ENCODE measurements around the gene FCGR3B.
"Not testable (repeated sequence)": the region's sequence is repeated elsewhere in the genome, so short reads cannot be mapped to it uniquely, and the experiment has no call there.

The FCGR3B gene

GRCh38 chr1:161638251-161638993 is 7.4 kb upstream of the FCGR3B start:
- DNase-seq = not testable (repeated sequence)

GRCh38 chr1:161636976-161637375 is 6.0 kb upstream of the FCGR3B start:
- DNase-seq = not testable (repeated sequence)

GRCh38 chr1:161636189-161636782 is 5.3 kb upstream of the FCGR3B start:
- DNase-seq = not testable (repeated sequence)

GRCh38 chr1:161634993-161635392 is 4.0 kb upstream of the FCGR3B start:
- not testable (repeated sequence) for DNase-seq

GRCh38 chr1:161630128-161630742 is 741 bp downstream of the FCGR3B start:
- not testable (repeated sequence) for DNase-seq

- DNase-seq = peak; percentile 6
Observed at GRCh38 chr1:161626445-161627146, 4.4 kb downstream of the FCGR3B start.

GRCh38 chr1:161624605-161625004 is 6.4 kb downstream of the FCGR3B start:
- DNase-seq = not testable (repeated sequence)

GRCh38 chr1:161623401-161624051 is 7.5 kb downstream of the FCGR3B start:
- not testable (repeated sequence) for DNase-seq

GRCh38 chr1:161622054-161622453 is 8.9 kb downstream of the FCGR3B start:
- DNase-seq = peak; percentile 6

- peak; percentile 80 for DNase-seq
Observed at GRCh38 chr1:161621181-161622000, 9.6 kb downstream of the FCGR3B start.

GRCh38 chr1:161620399-161620798 is 10.6 kb downstream of the FCGR3B start:
- DNase-seq = not testable (repeated sequence)

GRCh38 chr1:161618517-161618916 is 12.5 kb downstream of the FCGR3B start:
- not testable (repeated sequence) for DNase-seq

GRCh38 chr1:161616417-161616816 is 14.6 kb downstream of the FCGR3B start:
- DNase-seq = not testable (repeated sequence)

GRCh38 chr1:161613142-161613514 is 17.8 kb downstream of the FCGR3B start:
- not testable (repeated sequence) for DNase-seq

- peak; percentile 93 for DNase-seq
Observed at GRCh38 chr1:161612322-161613141, 18.4 kb downstream of the FCGR3B start.

- DNase-seq = peak; percentile 38
Observed at GRCh38 chr1:161611866-161612321, 19.1 kb downstream of the FCGR3B start.

GRCh38 chr1:161610198-161610597 is 20.8 kb downstream of the FCGR3B start:
- DNase-seq = not testable (repeated sequence)

GRCh38 chr1:161606541-161607336 is 24.2 kb downstream of the FCGR3B start:
- DNase-seq = not testable (repeated sequence)

GRCh38 chr1:161605762-161606540 is 25.0 kb downstream of the FCGR3B start:
- DNase-seq = peak; percentile 9
